Hepatocyte (in vitro differentiated cells): Measurements from ENCODE around the gene EEFSEC.

Experiments used
- CTCF ChIP-seq: fragments of 200-600 bp; sonication (generic); IDR thresholded peaks from 2 replicates; pipeline ENCODE4 v1.5.1; 2016; ENCODE audit warnings: antibody characterized with exemption, mild to moderate bottlenecking; ENCODE audit not compliant: poor library complexity
- EZH2 ChIP-seq: fragments of 200-600 bp; sonication (generic); IDR thresholded peaks from 2 replicates; pipeline ENCODE4 v1.6.1; 2016; ENCODE audit warnings: antibody characterized with exemption, mild to moderate bottlenecking, borderline replicate concordance
- EZH2phosphoT487 ChIP-seq: fragments of 200-600 bp; sonication (generic); IDR thresholded peaks from one replicate; pipeline ENCODE4 v1.6.1; 2018; ENCODE audit warnings: antibody characterized with exemption, mild to moderate bottlenecking, low read depth, moderate library complexity; ENCODE audit not compliant: unreplicated experiment, severe bottlenecking

- TF ChIP-seq CTCF (no peak), EZH2 (no peak), EZH2phosphoT487 (no peak)
Measured at GRCh38 chr3:128356822-128357221, 203.5 kb downstream of the EEFSEC start.
